Rectal smooth muscle tissue (tissue), 1 donor: ENCODE results near the gene RBM23.
"Not testable (repeated sequence)": the region's sequence is repeated elsewhere in the genome, so short reads cannot be mapped to it uniquely, and the experiment has no call there.

Source experiments
- H3K27ac ChIP-seq: one replicate; pipeline ENCODE4 v1.7.0; 2013; ENCODE audit warnings: low read depth, low read length, inconsistent platforms
- H3K27me3 ChIP-seq: one replicate; pipeline ENCODE4 v1.7.0; 2013; ENCODE audit warnings: low read length; ENCODE audit not compliant: control insufficient read depth, insufficient read depth
- H3K36me3 ChIP-seq: one replicate; pipeline ENCODE4 v1.7.0; 2013; ENCODE audit warnings: low read length; ENCODE audit not compliant: control insufficient read depth, insufficient read depth
- H3K4me1 ChIP-seq: one replicate; pipeline ENCODE4 v1.7.0; 2013; ENCODE audit warnings: low read length; ENCODE audit not compliant: control insufficient read depth, insufficient read depth
- H3K4me3 ChIP-seq: one replicate; pipeline ENCODE4 v1.7.0; 2013; ENCODE audit warnings: low read length
- H3K9ac ChIP-seq: one replicate; pipeline ENCODE4 v1.7.0; 2013; ENCODE audit warnings: low read length

Gene RBM23

GRCh38 chr14:22918804-22919600 lies at the start of gene RBM23:
Gene RBM23 (minus strand): TSS chr14:22919149.
- Histone ChIP-seq H3K36me3 (peaks cover 21% of the 10 kb centered on the region), H3K9ac (peak within 1 kb of the TSS; percentile 89), H3K4me3 (peak within 1 kb of the TSS; percentile 99), H3K27me3 (no peaks in the 10 kb centered on the region), H3K27ac (peak within 1 kb of the TSS; percentile 95), H3K4me1 (peaks cover 4% of the 10 kb centered on the region)

- Histone ChIP-seq H3K27ac (no peak overlapping the region), H3K4me1 (no peaks in the 10 kb centered on the region), H3K27me3 (no peaks in the 10 kb centered on the region), H3K4me3 (no peak overlapping the region), H3K9ac (no peak overlapping the region), H3K36me3 (no peaks in the 10 kb centered on the region)
Measured at GRCh38 chr14:22966783-22967269, 47.9 kb upstream of the RBM23 start.

DNA sequence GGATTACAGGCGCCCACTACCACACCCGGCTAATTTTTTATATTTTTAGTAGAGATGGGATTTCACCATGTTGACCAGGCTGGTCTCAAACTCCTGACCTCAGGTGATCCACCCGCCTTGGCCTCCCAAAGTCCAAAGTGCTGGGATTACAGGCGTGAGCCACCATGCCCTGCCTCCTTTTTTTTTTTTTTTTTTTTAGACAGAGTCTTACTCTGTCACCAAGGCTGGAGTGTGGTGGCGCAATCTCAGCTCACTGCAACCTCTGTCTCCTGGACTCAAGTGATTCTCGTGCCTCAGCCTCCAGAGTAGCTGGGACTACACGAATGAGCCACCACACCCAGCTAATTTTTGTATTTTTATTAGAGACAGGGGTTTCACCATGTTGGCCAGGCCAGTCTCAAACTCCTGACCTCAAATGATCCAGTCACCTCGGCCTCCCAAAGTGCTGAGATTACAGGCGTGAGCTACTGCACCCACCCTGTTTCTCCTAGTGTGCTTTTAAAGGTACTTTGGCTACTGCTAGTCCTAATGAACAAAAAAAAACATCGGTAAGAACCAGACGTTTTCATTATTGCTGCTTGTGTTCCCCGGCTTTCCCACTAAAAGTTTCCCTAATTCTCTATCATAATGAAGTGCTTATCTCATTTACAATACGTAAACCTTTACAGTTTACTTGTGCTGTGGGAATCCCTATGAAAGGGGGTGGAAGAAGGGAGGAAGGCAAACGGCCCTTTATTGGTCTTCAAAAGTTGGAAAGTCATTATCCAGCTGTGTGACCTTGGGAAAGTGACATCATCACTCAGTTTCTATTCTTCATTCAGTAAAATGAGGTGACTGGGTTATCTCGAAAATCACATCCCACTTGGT lies 47.2 kb upstream of the RBM23 start:
- not testable (repeated sequence) for H3K36me3 ChIP-seq, H3K4me3 ChIP-seq, H3K27ac ChIP-seq, H3K9ac ChIP-seq, H3K4me1 ChIP-seq, H3K27me3 ChIP-seq

DNA sequence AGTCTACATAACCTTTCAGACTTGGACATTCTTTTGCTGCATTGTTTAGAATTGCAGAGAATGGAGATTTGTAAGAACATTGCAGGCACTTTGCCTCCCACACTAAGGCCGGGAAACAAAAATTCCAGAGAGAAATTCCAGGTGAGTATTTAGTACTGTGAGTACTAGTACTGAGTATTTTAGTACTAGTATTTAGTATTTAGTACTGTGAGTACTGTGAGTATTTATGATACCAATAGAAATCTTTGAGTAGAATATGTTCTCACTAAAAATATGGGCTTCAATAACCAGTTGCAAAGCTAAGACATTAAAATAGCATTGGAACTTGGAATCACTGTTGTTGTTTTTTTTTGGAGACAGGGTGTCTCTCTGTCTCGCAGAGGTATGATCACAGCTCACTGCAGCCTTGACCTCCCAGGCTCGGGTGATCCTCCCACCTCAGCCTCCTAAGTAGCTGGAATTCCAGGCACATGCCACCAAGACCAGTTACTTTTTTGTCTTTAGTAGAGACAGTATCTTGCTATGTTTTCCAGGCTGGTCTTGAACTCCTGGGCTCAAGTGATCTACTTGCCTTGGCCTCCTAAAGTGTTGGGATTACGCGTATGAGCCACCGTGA lies 43.2 kb upstream of the RBM23 start:
- no peaks in the 10 kb centered on the region for H3K36me3 ChIP-seq
- H3K9ac ChIP-seq: no peak overlapping the region
- H3K27ac ChIP-seq: no peak overlapping the region
- H3K27me3 ChIP-seq: no peaks in the 10 kb centered on the region
- H3K4me3 ChIP-seq: no peak overlapping the region
- no peaks in the 10 kb centered on the region for H3K4me1 ChIP-seq

- Histone ChIP-seq H3K27ac (peak overlapping the region; percentile 93), H3K36me3 (peaks cover 2% of the 10 kb centered on the region), H3K27me3 (no peaks in the 10 kb centered on the region), H3K4me3 (peak overlapping the region; percentile 95), H3K9ac (peak overlapping the region; percentile 83), H3K4me1 (peaks cover 7% of the 10 kb centered on the region)
Measured at GRCh38 chr14:22955702-22956569, 37.0 kb upstream of the RBM23 start.

GRCh38 chr14:22952418-22952817 lies 33.5 kb upstream of the RBM23 start:
- Histone ChIP-seq H3K27me3 (no peaks in the 10 kb centered on the region), H3K27ac (no peak overlapping the region), H3K4me1 (peaks cover 7% of the 10 kb centered on the region), H3K4me3 (no peak overlapping the region), H3K9ac (no peak overlapping the region), H3K36me3 (peaks cover 8% of the 10 kb centered on the region)

DNA sequence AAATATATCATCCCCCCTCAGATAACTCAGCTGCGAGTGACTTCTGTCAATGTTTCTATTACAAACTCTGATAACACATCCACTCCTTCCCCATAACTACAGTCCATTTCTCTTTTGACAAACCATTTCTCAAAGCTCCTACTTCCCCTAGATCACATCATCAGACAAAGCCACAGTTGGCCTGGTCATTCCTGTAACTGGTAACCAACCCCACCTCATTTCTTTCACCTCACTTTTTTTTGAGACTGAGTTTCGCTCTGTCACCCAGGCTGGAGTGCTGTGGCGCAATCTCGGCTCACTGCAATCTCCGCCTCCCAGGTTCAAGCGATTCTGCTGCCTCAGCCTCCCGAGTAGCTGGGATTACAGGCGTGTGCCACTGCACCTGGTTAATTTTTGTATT lies 32.8 kb upstream of the RBM23 start:
- H3K27me3 ChIP-seq, H3K9ac ChIP-seq, H3K4me3 ChIP-seq, H3K36me3 ChIP-seq, H3K27ac ChIP-seq, H3K4me1 ChIP-seq: not testable (repeated sequence)

DNA sequence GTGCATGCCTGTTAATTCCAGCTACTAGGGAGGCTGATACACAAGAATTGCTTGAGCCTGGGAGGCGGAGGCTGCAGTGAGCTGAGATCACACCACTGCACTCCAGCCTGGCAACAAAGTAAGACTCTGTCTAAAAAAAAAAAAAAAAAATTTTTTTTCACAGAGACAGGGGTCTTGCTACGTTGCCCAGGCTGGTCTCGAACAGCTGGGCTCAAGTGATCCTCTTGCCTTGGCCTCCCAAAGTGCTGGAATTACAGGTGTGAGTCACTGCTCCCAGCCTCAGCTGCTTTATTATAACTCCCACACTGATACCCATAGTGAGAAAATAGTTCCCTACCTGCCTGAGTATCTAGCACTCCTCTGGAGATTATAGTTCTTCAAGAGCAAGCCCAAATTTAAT lies 26.7 kb upstream of the RBM23 start:
- H3K9ac ChIP-seq: no peak overlapping the region
- H3K36me3 ChIP-seq: peaks cover 13% of the 10 kb centered on the region
- no peaks in the 10 kb centered on the region for H3K4me1 ChIP-seq
- H3K27me3 ChIP-seq: no peaks in the 10 kb centered on the region
- H3K27ac ChIP-seq: no peak overlapping the region
- no peak overlapping the region for H3K4me3 ChIP-seq

DNA sequence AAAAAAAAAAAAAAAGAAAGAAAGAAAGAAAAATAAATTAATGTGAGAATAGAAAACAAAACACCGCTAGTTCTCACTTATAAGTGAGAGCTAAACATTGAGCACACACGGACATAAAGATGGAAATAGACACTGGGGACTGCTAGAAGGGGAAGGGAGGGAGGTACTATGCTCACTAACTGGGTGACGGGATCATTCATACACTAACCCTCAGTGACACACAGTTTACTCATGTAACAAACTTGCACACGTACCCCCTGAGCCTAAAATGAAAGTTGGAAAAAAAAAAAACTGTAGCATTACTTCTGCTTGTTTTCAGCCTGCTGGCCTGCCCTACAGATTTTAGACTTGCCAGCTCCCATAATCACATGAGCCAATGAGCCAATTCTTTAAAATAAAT lies 20.7 kb upstream of the RBM23 start:
- Histone ChIP-seq H3K27ac (no peak overlapping the region), H3K9ac (no peak overlapping the region), H3K4me3 (no peak overlapping the region), H3K4me1 (no peaks in the 10 kb centered on the region), H3K27me3 (no peaks in the 10 kb centered on the region), H3K36me3 (no peaks in the 10 kb centered on the region)

DNA sequence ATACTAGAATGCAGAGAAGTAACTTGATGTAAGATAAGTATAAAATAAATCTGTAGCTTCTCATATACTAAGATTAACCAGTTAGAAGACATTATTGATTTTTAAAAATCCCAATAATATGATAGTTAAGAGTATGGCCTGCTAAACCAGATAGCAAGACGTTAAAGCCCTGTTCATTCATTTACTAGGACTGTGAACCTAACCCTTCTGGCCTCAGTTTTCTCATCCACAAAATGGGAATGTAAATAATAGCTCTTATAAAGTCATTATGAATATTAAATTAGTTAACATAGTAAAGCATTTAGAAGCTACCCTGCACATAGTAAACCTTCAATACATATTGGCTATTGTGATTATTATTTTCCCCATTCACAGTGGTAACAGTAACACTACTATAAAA lies 16.2 kb upstream of the RBM23 start:
- Histone ChIP-seq H3K27me3 (no peaks in the 10 kb centered on the region), H3K4me1 (no peaks in the 10 kb centered on the region), H3K4me3 (no peak overlapping the region), H3K36me3 (no peaks in the 10 kb centered on the region), H3K27ac (no peak overlapping the region), H3K9ac (no peak overlapping the region)

DNA sequence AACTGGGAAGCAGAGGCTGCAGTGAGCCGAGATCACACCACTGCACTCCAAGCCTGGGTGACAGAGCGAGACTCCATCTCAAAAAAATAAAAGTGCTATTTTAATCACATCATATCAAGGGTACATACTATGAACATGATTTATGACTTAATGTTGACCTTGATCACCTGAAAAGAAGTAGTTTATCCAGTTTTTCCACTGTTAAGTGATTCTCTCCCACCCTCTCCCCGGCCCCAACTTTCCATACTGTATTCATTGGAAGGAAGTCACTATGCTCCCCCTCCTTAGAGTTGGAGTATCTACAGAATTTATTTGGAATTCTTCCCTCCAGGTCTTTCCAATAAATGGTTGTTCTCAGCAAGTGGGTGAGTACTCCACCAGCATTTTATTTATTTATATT lies 13.2 kb upstream of the RBM23 start:
- no peak overlapping the region for H3K4me3 ChIP-seq
- no peak overlapping the region for H3K27ac ChIP-seq
- peaks cover 7% of the 10 kb centered on the region for H3K4me1 ChIP-seq
- H3K9ac ChIP-seq: no peak overlapping the region
- no peaks in the 10 kb centered on the region for H3K36me3 ChIP-seq
- H3K27me3 ChIP-seq: no peaks in the 10 kb centered on the region
